HK-2 (cell line): ENCODE results near the gene TRAF1.
A peak's percentile ranks its signal among the peaks of the same experiment; 100 is the strongest.

Experiments used
- DNase-seq: peaks from one replicate; pipeline ENCODE4 v3.0.0-alpha.2; 2018; ENCODE audit not compliant: unreplicated experiment

Gene TRAF1

GRCh38 chr9:120923620-120924328, 2.8 kb downstream of the TRAF1 start:
- DNase-seq: no peak

- DNase-seq: no peak
Observed at GRCh38 chr9:120922404-120923195, 4.0 kb downstream of the TRAF1 start.

DNA sequence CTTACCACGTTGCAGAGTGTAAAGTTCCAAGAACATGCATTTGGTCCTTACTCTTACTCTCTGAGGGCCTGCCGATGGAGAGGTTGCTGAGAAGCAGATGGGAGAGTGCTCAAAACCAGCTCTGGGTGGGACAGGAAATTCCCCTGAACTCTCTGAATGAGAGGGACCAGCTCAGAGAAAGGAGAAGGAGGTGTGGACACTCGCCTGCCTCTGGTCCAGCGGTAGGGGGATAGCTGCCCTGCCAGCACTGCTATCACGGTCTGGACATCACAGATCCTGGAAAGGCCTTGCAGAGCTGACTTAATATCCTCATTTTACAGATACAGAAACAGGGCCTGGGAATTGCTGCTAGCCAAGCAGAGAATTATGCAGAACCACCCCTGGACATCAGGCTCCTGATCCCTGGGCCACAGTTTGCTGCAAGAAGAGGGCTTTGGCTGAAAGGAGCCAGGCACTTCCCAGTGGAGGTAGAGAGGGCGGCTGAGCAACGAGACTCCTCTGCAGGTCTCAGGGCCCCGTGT, 4.9 kb downstream of the TRAF1 start:
- no peak for DNase-seq

DNA sequence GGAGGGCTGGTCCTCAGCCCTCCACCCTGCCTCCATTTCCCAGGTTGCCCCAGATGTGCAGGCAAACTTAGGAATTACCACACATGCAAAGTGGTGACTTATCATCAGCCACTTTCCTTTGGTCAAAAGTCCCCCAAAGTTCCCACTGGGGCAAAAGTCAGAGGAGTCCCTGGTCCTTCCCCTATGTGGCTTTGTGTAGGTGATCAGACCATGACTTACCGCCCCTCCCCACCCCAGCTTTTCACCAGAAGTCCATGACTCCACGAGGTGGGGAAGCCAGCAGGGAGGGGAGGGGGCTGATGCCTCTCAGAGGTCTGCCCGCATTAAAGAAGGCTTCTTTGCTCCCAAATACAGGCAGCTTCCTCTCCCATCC, 5.8 kb downstream of the TRAF1 start:
- DNase-seq: no peak

DNA sequence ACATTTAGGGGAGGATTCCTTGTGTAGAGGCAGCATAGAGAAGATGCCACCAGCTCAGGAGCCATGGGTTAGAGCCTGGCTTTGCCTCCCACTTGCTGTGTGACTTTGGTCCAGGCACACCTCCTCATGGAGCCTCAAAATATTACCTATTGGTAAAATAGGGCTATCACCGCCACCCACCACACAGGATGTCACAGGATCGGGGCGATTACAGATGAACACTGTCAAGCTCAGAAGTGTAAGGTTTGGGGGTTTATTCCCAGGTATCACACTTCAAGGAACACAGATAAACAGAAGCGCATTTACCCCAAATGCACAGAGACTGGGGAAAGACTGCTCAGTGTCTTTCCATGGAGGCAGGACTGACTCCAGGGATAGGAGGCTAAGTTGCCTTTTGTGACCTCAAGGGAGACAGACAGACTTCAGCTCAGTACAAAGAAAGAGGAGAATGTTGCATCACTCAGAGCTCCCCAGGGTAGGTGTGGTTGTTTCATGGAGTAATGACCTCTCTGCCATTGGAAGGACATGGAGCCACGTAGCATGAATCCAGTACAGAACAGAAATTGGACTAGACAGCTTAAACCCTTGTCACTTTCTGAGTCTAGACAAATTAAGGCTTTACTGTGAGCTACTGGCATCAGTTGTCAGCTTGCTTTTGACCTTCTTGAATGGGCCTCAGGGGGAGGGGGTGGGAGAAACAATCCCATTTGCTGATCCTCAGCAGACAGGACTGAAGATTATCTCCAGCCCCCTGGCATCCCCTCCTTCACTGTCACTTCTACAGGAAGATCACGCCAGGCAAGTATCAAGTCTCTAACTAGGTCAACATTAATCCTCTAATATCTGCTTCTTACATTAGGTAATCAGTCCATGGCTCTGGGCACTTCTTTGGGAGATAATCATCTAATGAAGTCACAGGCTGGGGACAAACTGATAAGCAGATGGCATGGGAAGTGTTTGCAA, 6.5 kb downstream of the TRAF1 start:
- DNase-seq: no peak

DNA sequence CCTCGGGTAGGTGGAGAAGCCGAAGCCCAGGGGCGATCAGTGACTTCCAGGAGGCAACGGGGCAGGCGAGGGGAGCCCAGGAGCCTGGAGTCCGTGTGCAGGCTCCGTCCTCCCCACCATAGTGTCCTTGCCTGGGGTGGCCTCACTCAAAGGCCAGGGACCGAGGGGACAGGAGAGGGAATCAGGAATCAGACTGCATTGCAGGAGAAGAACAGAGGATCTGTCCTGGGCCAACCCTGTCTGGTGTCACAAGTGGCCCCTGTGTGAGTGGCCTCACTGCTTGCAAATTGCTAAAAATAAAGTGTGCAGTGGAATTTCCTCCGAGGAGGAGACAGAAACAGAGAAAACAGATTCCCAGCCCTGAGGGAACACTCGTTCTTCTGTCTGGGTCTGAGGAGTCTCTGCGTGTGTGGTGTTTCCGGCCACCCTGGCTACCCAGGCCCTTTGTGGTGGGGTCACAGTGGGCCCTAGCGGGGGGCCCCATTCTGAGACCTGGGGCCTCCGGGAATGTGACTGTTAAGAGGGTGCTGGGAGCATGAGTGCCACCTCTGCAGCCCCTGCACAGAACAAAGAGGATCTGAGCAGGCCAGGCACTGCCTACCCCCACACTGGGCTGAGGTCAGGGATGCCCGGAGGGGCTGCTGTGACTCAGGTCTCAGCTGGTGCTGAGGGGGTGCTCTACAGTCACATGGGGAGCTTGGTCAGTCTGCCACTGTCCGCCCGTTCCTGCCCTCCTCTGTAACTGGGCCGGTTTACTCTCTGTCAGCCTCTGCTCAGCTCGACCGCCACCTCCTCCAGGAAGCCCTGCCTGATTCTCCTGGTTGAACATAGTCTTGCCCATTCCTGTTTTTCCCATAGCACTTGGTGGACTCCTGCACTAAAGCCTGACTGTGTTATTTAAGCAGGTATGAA, 7.4 kb downstream of the TRAF1 start:
- DNase-seq: no peak

GRCh38 chr9:120917929-120918762, 8.4 kb downstream of the TRAF1 start:
- no peak for DNase-seq

DNA sequence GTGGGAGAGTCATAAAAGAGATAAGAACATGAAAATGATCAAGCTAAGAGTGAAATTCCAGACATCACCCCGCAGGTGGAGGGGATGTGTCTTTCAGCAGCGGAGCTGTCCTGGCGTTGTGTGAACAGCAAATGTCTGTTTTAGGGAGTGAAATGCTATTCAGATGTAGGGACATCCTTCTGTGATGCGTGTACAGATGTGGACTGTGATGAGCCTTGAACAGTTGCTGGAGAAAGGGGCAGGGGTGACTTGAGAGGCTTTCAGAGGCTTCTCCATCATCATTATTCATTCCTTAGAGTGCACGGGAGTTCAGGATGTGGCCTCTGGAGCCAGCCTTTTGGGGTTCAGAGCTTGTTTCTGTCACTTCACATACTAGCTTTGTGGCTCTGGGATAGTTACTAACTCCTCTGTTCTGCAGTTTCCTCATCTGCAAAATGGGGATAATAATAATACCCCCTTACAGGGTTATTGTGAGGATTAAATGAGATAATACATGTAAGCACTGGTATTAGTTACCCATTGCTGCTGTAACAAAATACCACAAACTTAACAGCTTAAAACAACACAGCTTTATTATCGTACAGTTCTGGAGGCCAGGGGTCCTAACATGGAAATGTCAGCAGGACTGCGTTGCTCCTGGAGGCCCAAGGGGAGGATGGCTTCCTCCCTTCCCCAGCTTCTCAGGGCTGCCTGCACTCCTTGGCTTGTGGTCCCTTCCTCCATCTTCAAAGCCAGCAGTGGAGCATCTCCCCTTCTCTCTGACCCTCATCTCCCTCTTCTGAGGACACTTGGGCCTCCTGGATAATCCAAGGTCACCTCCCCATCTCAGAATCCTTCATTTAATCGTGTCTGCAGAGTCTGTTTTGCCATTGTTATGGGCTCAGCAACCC, 9.4 kb downstream of the TRAF1 start:
- no peak for DNase-seq

GRCh38 chr9:120916588-120916987, 10.0 kb downstream of the TRAF1 start:
- no peak for DNase-seq

GRCh38 chr9:120915854-120916470, 10.6 kb downstream of the TRAF1 start:
- DNase-seq: no peak

DNA sequence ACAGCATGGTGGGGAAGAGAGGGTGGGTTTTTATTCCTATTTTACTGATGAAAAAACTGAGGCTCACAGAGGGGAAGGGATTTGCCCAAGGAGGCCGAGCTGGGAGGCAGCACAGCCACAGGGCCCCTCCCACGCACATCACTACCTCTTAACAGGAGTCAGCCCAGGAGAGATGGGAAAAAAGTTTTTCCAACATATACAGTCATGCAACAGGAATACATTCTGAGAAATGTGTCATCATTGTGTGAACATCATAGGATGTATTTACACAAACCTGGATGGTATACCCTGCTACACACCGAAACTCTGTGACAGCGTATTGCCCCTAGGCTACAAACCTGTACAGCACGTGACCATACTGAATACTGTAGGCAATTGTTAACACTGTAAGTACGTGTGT, 11.6 kb downstream of the TRAF1 start:
- DNase-seq: no peak

DNA sequence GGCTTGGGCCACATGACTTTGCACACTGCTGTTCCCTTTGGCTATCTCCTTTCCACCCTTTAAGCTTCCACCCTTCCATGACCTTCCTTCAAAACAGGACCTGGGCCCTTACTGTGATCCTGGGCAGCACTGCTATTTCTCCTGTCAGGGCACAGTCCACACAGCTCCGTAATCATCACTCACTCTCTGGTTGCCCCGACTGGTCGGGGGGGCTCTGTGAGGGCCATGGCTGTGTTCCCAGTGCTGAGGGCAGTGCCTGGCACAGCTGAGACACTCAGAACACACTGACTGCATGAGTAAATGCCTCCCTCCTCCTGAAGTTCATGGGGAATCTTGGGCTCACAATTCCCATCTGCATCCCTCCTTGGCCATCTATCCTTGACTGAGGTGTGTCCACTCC, 12.2 kb downstream of the TRAF1 start:
- DNase-seq: no peak

- DNase-seq: no peak
Observed at GRCh38 chr9:120913647-120914264, 12.8 kb downstream of the TRAF1 start.

DNA sequence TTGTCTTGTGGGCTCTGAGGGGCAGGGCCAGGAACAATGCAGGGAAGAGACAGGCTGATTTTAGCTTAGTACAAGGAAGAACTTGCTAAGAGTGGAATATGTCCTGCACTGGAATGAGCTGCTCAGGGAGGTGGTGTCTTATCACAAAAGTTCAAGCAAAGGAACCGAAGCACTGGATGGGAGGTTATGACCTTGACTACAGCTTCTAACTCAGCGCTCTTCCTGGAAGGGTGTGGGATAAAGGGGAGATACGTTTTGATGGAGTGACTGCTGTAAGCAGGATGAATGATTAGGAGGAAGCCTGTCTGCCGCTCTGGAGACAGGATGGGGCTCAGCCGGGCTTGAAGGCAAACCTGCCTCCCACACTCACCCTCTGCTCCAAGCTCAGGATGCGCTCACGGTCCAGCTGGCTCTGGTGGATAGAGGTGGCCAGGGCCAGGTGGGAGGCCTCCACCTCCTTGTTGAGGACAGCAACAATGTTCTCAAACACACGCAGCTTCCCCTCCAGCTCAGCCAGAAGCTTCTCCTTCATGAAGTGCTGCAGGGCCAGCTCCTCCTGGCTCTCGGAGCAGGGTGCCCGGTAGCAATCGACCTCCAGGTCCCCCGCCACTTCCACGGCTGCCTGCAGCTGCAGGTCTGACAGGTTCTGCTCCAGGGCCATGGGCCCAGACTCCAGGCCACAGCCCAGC, 13.5 kb downstream of the TRAF1 start:
- no peak for DNase-seq

DNA sequence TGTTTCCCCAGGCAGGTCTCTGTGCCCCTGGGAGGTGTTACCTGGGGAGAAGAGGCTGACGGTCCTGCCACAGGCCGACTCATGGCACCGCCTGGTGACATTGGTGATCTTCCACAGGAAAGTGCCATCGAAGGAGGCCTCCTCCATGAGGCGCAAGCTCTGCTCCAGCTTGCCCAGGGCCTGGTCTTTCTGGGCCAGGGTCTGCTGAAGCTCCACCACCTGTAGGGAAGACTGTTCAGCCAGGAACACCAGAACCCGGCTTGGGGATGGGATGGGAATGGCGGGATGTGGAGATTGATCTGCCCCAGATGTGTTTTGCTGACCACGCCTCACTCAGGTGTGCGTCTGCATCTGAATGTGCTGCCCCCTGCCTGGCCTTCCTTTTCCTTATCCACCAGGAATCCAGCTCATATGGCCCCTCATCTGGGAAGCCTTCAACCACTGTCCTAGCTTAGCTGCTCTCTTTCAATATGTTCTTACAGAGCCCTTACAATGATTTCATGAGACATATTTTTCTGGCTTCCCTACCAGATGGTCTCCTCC, 15.2 kb downstream of the TRAF1 start:
- no peak for DNase-seq

DNA sequence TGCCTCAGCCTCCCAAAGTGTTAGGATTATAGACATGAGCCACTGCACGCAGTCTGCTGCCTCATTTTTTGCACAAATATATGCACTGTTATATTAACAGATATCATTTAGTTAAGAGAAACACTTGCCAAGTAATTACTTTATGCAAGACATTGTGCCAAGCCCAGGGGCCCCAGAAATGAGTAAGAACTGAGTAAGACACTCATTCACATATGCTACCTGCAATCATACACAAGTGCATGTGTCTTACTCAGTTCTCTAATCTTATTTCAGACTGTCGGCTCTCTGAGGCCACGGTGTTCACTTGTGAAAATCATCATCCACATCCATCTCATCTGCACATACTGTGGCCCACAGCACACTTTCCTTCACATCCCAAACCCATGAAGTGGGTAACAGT, 16.0 kb downstream of the TRAF1 start:
- DNase-seq: no peak

- DNase-seq: peak; percentile 56
Observed at GRCh38 chr9:120909904-120910303, 16.7 kb downstream of the TRAF1 start.
